NK-92 (cell line): Measurements from ENCODE around the gene MALRD1.
"Not testable (repeated sequence)": the region's sequence is repeated elsewhere in the genome, so short reads cannot be mapped to it uniquely, and the experiment has no call there.

Source experiments
- DNase-seq: peaks from one replicate; lab custom pipeline; 2025; ENCODE audit not compliant: unreplicated experiment; lab: John Stamatoyannopoulos, UW

Gene MALRD1

GRCh38 chr10:19764111-19764510, 715.5 kb downstream of the MALRD1 start:
- DNase-seq = no peak

GRCh38 chr10:19767876-19768275, 719.3 kb downstream of the MALRD1 start:
- no peak for DNase-seq

- not testable (repeated sequence) for DNase-seq
These were observed 721.2 kb downstream of the MALRD1 start for GRCh38 chr10:19769826-19770225.

DNA sequence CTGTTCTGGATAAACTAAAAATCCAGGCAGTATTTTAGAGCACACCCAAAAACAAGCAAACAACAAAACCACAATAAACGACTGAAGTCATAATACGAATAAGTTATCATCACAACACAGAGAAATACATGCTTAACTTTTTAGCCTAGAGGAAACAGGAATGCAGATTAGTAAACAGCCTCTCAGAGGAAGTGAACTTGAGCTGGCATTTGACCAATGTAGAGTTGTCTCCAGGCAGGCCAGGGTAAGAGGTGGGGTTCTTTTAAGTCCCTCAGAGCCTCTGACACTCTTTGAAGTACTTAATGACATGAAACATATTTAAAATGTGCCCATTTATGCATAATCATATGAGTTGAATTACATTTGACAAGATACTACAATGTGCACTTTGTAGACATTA, 724.4 kb downstream of the MALRD1 start:
- no peak for DNase-seq

- no peak for DNase-seq
These were observed 726.7 kb downstream of the MALRD1 start for GRCh38 chr10:19775296-19775695.

- no peak for DNase-seq
These were observed 729.2 kb downstream of the MALRD1 start for GRCh38 chr10:19777806-19778205.

- DNase-seq = no peak
These were observed 730.4 kb downstream of the MALRD1 start for GRCh38 chr10:19778996-19779395.

GRCh38 chr10:19782430-19783089, 734.0 kb downstream of the MALRD1 start:
- DNase-seq = no peak

- no peak for DNase-seq
These were observed 735.1 kb downstream of the MALRD1 start for GRCh38 chr10:19783721-19784120.
